A204.1 (cell line): ENCODE measurements around the gene KCNE4.

ENCODE experiments used
- FAIRE-seq: peaks from 2 replicates; lab custom pipeline; 2012; peaks lifted over from hg19 to GRCh38; lab: Jason Lieb, UNC

The KCNE4 gene

DNA sequence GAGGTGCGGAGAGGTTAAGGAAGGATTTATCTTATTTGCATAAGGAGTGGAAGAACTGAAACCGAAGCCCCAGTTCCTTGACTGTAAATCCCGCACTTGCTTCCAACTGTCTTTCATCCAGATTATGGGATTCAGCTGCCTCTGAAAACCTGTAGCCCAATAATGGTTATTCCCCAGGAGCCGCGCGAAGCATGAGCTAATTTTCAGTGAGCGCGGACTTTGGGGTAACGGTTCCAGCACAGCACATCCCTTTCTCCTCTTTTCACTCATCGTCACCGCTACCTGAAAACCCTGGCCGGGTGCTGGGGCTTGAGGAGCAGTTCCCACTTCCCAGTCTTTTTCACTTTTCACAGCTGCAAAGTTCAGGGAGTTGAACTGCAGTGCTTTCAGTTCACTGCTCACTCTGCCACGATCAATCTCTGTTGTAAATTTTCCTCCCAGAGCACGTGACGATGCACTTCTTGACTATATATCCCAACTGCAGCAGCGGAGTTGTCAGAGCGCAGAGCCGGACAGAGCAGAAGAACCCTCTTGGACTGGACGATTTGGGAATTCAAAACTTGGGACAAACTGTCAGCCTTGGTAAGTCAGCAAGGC, at the start of gene KCNE4:
Gene KCNE4, plus strand, starts transcription at position 498 of the 597 bp plus-strand sequence. CDS start 641 bp downstream, outside the sequence.
- no peak for FAIRE-seq

DNA sequence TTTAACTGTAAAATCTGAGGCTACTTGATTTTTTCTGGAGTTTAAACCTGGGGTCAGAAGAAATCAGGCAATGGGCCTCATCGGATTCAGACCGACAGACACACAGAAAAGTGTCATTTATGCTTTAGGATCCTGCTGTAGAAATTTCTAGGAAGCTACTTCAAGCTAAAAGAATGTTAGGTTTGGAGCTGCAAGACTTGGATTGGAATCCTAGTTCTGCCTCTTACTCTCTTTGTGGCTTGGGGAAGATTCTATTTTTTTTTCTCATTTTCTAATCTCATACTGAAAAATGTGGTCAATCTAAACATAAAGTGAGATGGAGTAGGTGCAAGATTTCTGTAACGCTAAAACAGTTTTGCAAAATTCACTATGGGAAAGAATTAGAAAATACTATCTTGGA, 48.8 kb upstream of the KCNE4 start:
- no peak for FAIRE-seq

- no peak for FAIRE-seq
Measured at GRCh38 chr2:223005496-223005895, 46.5 kb upstream of the KCNE4 start.

DNA sequence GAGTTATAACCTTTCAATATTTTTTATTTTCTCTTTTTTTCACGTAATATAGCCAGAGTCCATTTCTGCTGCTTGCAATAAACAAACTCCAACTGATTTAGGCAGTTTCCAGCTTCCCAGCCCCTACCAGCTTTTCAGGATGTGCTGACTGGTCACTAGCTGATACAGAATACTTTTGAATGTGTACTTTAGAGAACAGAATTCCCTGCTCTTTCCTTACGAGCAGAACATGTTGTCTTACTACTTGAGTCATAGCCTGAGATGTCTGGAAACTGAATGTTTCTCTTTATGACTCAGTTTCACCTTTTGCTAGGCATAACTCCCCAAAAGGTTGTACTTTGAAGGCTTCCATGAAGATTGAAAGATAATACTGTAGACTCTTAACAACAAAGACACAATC, 44.5 kb upstream of the KCNE4 start:
- no peak for FAIRE-seq

DNA sequence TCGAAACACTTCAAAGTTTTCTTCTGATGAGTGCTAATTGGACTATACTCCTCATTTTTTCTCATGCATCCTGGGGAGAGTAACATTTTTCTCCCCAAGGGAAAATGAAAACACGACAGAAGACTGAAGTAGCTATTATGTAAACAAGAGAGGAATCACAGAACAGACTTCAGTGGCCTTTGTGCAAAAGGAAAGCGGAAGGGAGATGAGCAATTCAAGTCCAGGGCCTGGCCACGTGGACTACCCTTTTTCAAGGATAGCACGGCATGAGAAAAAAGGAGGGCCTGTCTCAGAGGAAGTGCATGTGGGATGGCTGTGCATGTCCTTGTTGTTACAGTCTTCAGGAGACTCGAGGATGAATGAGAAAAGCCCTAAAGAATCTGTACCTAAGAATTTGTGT, 43.8 kb upstream of the KCNE4 start:
- no peak for FAIRE-seq

- no peak for FAIRE-seq
Measured at GRCh38 chr2:223008956-223009355, 43.0 kb upstream of the KCNE4 start.

DNA sequence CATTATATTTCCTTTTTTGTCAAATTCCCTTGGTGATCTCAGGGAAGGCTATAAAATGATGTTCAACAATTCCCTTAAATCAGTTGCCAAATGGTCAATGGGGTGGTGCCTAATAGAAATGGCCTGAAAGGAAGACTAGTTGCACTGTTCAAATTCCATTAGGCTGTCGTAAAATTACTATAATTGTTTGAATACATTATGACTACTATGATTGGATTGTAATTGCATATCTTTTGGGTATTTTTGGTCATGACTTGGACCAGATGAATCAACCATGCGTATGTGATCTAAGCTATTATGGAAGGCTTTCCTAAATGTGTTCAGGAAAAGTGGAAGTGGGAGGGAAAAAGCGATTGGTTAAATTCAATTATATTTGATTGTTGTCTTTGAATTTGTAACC, 41.3 kb upstream of the KCNE4 start:
- no peak for FAIRE-seq

DNA sequence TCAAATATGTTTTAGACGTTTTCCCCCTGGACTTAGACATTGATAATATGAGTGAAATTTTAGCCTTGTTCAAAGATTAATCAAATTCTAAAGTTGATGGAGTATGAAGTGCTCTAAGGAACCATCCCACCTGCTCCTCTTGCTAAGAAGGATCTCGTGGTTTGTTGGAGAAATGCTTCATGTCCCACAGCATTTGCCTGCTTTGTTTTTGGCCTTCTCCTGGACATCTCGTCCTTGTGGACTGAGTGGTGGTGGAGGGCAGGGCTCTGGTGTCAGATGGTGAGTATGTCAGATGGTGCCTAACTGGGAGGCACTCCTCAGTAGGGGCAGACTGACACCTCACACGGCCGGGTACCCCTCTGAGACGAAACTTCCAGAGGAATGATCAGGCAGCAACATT, 39.7 kb upstream of the KCNE4 start:
- no peak for FAIRE-seq

GRCh38 chr2:223019390-223019930, 32.5 kb upstream of the KCNE4 start:
- no peak for FAIRE-seq

GRCh38 chr2:223019987-223020717, 31.8 kb upstream of the KCNE4 start:
- no peak for FAIRE-seq

- no peak for FAIRE-seq
Measured at GRCh38 chr2:223020971-223021675, 30.9 kb upstream of the KCNE4 start.

GRCh38 chr2:223026357-223027110, 25.5 kb upstream of the KCNE4 start:
- no peak for FAIRE-seq

- no peak for FAIRE-seq
Measured at GRCh38 chr2:223027442-223027841, 24.5 kb upstream of the KCNE4 start.

DNA sequence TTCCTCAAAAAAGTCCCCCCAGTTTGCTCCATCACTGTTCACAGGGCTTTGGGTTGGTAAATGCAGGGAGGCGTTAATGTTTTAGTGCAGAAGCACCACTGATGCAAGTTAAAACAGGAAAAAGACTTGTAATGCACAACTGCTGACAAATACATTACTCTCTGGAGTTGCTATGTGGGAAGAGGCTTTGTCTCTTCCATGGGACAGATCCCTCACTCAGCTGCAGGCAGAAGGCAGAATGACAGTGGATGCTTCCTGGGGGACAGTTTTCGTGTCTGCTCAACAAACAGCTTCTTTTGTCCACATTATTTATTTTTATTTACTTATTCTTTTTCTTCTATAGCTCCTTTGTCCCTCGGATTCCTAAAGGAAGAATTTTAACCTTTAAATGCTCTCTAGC, 22.7 kb upstream of the KCNE4 start:
- no peak for FAIRE-seq

- FAIRE-seq = no peak
Measured at GRCh38 chr2:223032187-223033142, 19.5 kb upstream of the KCNE4 start.

GRCh38 chr2:223034221-223034975, 17.6 kb upstream of the KCNE4 start:
- FAIRE-seq = no peak

GRCh38 chr2:223036790-223037444, 15.1 kb upstream of the KCNE4 start:
- no peak for FAIRE-seq

DNA sequence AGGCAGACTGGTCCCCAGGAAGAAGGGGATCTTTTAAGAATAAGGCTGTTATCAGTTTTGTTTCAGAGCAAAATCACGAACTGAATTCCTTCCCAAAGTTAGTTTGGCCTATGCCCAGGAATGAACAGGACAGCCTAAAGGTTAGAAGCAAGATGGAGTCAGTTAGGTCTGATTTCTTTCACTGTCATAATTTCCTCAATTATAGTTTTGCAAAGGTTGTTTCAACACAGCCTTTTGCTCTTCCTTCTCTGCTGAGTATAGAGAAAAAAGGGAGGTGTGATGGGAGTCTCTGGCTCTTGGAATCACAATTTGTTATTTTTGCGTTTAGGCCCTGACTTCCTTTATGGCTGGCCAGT, 14.6 kb upstream of the KCNE4 start:
- no peak for FAIRE-seq

GRCh38 chr2:223039618-223040017, 12.4 kb upstream of the KCNE4 start:
- FAIRE-seq = no peak

GRCh38 chr2:223040527-223040926, 11.5 kb upstream of the KCNE4 start:
- FAIRE-seq = no peak
